Activated CD4-positive, alpha-beta T cell treated with anti-CD3 and anti-CD28 coated beads for 1 hour (primary cell): ENCODE measurements around the gene NR0B2.

Experiments used
- DNase-seq: peaks from one replicate; pipeline ENCODE4 v3.0.0-alpha.2; 2020

Gene NR0B2

GRCh38 chr1:26932531-26932930 lies 18.8 kb upstream of the NR0B2 start:
- DNase-seq: no peak

GRCh38 chr1:26923711-26924110 lies 9.9 kb upstream of the NR0B2 start:
- DNase-seq: no peak

- no peak for DNase-seq
Measured at GRCh38 chr1:26922901-26923300, 9.1 kb upstream of the NR0B2 start.

- no peak for DNase-seq
Measured at GRCh38 chr1:26922431-26922729, 8.6 kb upstream of the NR0B2 start.

GRCh38 chr1:26921540-26922430 lies 8.0 kb upstream of the NR0B2 start, which contains the start of gene NUDC:
Gene NUDC, plus strand, starts transcription at chr1:26921743. Its CDS starts 106 bp downstream, at chr1:26921849.
- DNase-seq: peak; percentile 92

GRCh38 chr1:26921126-26921539 lies 7.4 kb upstream of the NR0B2 start:
- DNase-seq: no peak

- no peak for DNase-seq
Measured at GRCh38 chr1:26915204-26915842, 1.5 kb upstream of the NR0B2 start.

- DNase-seq: no peak
Measured at GRCh38 chr1:26913389-26913753, 404 bp downstream of the NR0B2 start.

- no peak for DNase-seq
Measured at GRCh38 chr1:26912147-26912490, 1.7 kb downstream of the NR0B2 start.

GRCh38 chr1:26911399-26912146 lies 2.2 kb downstream of the NR0B2 start:
- DNase-seq: no peak

- no peak for DNase-seq
Measured at GRCh38 chr1:26910343-26911160, 3.2 kb downstream of the NR0B2 start.

- DNase-seq: no peak
Measured at GRCh38 chr1:26909951-26910342, 3.8 kb downstream of the NR0B2 start.

GRCh38 chr1:26907071-26907917 lies 6.5 kb downstream of the NR0B2 start:
- no peak for DNase-seq

GRCh38 chr1:26900815-26901511 lies 12.8 kb downstream of the NR0B2 start:
- no peak for DNase-seq

- peak; percentile 78 for DNase-seq
Measured at GRCh38 chr1:26900001-26900814, 13.6 kb downstream of the NR0B2 start, which contains the start of gene GPATCH3. Gene GPATCH3, minus strand, starts transcription at chr1:26900467. Its CDS starts 25 bp downstream, at chr1:26900442.

- no peak for DNase-seq
Measured at GRCh38 chr1:26897351-26897750, 16.4 kb downstream of the NR0B2 start.

- DNase-seq: no peak
Measured at GRCh38 chr1:26894263-26894662, 19.5 kb downstream of the NR0B2 start.

GRCh38 chr1:26890467-26890796 lies 23.3 kb downstream of the NR0B2 start:
- no peak for DNase-seq

GRCh38 chr1:26889551-26890466 lies 24.0 kb downstream of the NR0B2 start, which contains the start of gene GPN2:
Gene GPN2, minus strand, starts transcription at chr1:26890283. Its CDS starts 187 bp downstream, at chr1:26890096.
- peak; percentile 64 for DNase-seq
